GM19043 (cell line): ENCODE results near the gene ZP1.

Source experiments
- ATAC-seq: cut with Tn5 transposase; IDR thresholded peaks from one replicate; pipeline ENCODE4 v1.9.1; 2021; ENCODE audit warnings: low read depth; ENCODE audit not compliant: unreplicated experiment

Gene ZP1

DNA sequence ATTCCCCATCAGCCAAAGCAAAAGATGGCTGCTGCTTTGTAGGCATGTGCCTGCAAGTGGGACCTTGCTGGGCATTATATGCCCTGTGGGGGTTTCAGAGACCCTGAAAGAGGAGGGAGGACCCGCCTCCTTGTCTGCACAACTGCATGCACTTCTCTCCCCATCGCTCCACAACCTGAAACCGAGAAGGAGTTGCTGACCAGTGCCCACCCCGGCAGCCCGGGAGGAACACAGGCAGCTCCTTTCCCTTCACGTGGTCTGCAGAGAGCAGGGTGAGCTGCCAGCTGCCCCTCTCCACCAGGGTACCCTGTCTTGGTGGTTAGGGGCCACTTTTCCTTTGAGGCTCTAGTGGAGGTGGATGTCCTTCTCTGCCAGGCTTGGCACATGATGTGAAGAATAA is 55.6 kb downstream of the ZP1 start:
- no peak for ATAC-seq

DNA sequence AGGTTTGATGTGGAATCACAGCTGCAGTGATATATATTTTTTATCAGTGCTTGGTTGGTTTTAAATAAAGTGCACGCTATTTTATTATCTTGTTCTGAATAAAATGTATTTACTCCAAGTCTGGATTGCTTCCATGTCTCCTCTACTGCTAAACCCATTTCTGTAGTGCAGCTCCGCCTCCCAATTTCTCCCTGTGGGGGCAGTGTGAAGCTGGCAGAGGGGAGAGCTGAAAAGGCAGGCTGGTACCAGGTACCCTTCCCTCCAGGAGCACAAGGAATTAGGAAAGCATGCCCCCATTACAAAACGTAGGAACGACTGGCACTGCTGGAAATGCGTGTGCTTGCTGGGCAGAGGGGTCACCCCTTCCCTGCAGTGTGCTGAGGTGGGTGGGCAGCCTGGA is 56.0 kb downstream of the ZP1 start:
- ATAC-seq = no peak

DNA sequence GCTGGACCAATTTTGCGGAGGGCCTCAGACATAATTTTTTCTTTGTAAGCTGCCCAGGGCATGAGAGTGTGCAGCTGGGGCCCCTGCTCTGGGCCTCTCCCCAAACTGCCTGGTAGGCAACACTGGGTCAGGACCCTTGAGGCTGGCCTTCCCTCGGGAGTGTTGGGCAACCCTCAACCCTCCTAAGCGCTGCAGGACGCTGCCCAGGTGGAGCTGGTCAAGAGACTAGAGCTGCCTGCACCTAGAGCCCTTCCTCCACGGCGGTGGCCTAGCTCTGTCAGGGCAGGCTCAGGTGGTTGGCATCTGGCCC is 56.4 kb downstream of the ZP1 start:
- no peak for ATAC-seq

DNA sequence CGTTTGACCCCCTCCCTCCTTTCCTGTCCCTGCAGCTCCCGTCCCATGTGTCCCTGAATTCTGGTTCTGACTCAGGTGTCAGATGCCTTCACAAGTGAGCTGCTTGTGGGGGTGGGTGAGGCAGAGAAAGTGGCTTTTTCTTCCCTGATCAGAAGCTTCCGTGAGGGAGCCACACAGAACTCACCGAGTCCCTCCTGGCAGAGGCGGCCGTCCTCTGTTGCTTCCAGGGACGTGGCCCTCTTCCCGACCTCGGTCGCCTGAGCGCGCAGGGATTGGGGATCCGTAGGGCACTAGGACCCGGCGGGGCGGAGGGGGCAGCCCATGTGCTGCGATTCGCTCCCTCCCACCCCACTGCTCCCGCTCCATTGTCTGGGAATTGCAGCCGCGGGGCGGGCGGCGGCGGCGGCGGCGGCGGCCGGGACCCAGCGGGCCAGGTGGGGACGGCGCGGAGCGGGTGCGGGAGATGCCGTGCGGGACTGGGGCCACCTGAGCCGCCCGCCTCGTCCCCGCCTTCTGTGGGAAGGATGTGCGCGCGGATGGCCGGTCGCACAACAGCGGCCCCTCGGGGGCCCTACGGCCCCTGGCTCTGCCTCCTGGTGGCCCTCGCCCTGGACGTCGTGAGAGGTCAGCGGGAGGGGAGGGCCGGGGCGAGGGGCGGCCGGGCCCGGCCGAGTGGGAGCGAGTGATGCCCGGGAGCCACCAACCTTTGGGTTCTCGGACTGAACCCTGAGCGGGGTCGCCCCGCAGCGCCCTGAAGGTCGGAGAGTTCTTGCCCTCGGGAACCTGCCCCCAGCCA is 57.0 kb downstream of the ZP1 start, which contains the start of gene TMEM132A:
Gene TMEM132A (plus strand): TSS at position 351 of the 796 bp plus-strand sequence. CDS start 174 bp downstream, at position 525.
- ATAC-seq = no peak
